ENCODE results near the gene TSPAN11. TPM values are rescaled to one million over a fixed set of nuclear protein-coding genes. Genes with fewer than 3 reads are reported as not detected.

The TSPAN11 gene
- total and polyA plus RNA-seq, 2 experiments from 2014 or later = 2.1 to 6.0 TPM

DNA sequence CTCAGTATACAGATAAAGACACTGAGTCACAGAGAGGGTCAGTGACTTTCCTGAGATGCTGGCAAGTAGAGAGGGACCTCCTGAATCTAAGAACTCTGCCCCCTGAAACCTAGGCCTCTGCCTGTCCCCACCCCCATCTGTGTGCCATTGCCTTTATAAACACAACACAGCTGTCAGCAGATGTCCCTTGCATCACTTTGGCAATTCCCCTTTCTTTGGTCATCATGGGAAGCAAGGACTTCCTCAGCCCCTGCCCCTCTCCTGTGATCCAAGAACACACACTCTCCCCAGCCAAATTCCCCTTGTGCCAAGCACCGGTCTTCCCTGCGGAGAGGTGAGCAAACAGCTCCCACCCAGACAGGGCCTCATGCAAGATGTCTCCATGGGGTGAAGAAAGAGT lies 8.3 kb downstream of the TSPAN11 start:
- Mint-ChIP-seq H3K4me1 (peaks cover 8% of the 10 kb centered on the region; the same call in 2 of the 3 replicates), H3K27me3 (ENCODE audit: insufficient read depth, low read depth, poor library complexity) (peaks cover 3% of the 10 kb centered on the region), H3K9me3 (peaks cover 11% of the 10 kb centered on the region; the same call in 2 of the 3 replicates), H3K36me3 (ENCODE audit: low read depth) (peaks cover 11% of the 10 kb centered on the region; the same call in 2 of the 3 replicates), H3K4me3 (no peak overlapping the region), H3K27ac (no peak overlapping the region)
- DNase-seq (ENCODE audit: low spot score) = no peak
- no peak for ATAC-seq
- Histone ChIP-seq H2AFZ (no peak overlapping the region), H3K4me1 (ENCODE audit: insufficient read depth) (no peaks in the 10 kb centered on the region), H4K20me1 (replicated peaks; ENCODE audit: insufficient read depth) (0 out of 2 replicates have a peak, but pooled peaks cover 7% of the 10 kb centered on the region), H3K27ac (ENCODE audit: low read depth) (no peak overlapping the region), H3F3A (replicated peaks; ENCODE audit: low read depth) (no peaks in the 10 kb centered on the region), H3K36me3 (ENCODE audit: insufficient read depth) (no peaks in the 10 kb centered on the region; the same call in 1 of the 2 replicates), H3K9me2 (ENCODE audit: insufficient read depth) (no peaks in the 10 kb centered on the region), H3K4me2 (no peak overlapping the region), H3K79me2 (replicated peaks; ENCODE audit: insufficient read depth) (no peaks in the 10 kb centered on the region), H3K27me3 (ENCODE audit: insufficient read depth) (no peaks in the 10 kb centered on the region), H3K4me3 (no peak overlapping the region)
- TF ChIP-seq, protein P1, sequence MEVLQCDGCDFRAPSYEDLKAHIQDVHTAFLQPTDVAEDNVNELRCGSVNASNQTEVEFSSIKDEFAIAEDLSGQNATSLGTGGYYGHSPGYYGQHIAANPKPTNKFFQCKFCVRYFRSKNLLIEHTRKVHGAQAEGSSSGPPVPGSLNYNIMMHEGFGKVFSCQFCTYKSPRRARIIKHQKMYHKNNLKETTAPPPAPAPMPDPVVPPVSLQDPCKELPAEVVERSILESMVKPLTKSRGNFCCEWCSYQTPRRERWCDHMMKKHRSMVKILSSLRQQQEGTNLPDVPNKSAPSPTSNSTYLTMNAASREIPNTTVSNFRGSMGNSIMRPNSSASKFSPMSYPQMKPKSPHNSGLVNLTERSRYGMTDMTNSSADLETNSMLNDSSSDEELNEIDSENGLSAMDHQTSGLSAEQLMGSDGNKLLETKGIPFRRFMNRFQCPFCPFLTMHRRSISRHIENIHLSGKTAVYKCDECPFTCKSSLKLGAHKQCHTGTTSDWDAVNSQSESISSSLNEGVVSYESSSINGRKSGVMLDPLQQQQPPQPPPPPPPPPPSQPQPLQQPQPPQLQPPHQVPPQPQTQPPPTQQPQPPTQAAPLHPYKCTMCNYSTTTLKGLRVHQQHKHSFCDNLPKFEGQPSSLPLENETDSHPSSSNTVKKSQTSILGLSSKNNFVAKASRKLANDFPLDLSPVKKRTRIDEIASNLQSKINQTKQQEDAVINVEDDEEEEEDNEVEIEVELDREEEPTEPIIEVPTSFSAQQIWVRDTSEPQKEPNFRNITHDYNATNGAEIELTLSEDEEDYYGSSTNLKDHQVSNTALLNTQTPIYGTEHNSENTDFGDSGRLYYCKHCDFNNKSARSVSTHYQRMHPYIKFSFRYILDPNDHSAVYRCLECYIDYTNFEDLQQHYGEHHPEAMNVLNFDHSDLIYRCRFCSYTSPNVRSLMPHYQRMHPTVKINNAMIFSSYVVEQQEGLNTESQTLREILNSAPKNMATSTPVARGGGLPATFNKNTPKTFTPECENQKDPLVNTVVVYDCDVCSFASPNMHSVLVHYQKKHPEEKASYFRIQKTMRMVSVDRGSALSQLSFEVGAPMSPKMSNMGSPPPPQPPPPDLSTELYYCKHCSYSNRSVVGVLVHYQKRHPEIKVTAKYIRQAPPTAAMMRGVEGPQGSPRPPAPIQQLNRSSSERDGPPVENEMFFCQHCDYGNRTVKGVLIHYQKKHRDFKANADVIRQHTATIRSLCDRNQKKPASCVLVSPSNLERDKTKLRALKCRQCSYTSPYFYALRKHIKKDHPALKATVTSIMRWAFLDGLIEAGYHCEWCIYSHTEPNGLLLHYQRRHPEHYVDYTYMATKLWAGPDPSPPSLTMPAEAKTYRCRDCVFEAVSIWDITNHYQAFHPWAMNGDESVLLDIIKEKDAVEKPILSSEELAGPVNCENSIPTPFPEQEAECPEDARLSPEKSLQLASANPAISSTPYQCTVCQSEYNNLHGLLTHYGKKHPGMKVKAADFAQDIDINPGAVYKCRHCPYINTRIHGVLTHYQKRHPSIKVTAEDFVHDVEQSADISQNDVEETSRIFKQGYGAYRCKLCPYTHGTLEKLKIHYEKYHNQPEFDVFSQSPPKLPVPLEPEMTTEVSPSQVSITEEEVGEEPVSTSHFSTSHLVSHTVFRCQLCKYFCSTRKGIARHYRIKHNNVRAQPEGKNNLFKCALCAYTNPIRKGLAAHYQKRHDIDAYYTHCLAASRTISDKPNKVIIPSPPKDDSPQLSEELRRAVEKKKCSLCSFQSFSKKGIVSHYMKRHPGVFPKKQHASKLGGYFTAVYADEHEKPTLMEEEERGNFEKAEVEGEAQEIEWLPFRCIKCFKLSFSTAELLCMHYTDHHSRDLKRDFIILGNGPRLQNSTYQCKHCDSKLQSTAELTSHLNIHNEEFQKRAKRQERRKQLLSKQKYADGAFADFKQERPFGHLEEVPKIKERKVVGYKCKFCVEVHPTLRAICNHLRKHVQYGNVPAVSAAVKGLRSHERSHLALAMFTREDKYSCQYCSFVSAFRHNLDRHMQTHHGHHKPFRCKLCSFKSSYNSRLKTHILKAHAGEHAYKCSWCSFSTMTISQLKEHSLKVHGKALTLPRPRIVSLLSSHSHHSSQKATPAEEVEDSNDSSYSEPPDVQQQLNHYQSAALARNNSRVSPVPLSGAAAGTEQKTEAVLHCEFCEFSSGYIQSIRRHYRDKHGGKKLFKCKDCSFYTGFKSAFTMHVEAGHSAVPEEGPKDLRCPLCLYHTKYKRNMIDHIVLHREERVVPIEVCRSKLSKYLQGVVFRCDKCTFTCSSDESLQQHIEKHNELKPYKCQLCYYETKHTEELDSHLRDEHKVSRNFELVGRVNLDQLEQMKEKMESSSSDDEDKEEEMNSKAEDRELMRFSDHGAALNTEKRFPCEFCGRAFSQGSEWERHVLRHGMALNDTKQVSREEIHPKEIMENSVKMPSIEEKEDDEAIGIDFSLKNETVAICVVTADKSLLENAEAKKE (CRISPR knock-in tag; IDR thresholded peaks at IDR 0.05) = no peak
- TF ChIP-seq EZH2 (IDR thresholded peaks at IDR 0.05; ENCODE audit: low read depth, unreplicated experiment) = no peak
- TF ChIP-seq, protein P2, sequence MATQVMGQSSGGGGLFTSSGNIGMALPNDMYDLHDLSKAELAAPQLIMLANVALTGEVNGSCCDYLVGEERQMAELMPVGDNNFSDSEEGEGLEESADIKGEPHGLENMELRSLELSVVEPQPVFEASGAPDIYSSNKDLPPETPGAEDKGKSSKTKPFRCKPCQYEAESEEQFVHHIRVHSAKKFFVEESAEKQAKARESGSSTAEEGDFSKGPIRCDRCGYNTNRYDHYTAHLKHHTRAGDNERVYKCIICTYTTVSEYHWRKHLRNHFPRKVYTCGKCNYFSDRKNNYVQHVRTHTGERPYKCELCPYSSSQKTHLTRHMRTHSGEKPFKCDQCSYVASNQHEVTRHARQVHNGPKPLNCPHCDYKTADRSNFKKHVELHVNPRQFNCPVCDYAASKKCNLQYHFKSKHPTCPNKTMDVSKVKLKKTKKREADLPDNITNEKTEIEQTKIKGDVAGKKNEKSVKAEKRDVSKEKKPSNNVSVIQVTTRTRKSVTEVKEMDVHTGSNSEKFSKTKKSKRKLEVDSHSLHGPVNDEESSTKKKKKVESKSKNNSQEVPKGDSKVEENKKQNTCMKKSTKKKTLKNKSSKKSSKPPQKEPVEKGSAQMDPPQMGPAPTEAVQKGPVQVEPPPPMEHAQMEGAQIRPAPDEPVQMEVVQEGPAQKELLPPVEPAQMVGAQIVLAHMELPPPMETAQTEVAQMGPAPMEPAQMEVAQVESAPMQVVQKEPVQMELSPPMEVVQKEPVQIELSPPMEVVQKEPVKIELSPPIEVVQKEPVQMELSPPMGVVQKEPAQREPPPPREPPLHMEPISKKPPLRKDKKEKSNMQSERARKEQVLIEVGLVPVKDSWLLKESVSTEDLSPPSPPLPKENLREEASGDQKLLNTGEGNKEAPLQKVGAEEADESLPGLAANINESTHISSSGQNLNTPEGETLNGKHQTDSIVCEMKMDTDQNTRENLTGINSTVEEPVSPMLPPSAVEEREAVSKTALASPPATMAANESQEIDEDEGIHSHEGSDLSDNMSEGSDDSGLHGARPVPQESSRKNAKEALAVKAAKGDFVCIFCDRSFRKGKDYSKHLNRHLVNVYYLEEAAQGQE (IDR thresholded peaks at IDR 0.05; ENCODE audit: unreplicated experiment) = no peak
- TF ChIP-seq, protein P3, sequence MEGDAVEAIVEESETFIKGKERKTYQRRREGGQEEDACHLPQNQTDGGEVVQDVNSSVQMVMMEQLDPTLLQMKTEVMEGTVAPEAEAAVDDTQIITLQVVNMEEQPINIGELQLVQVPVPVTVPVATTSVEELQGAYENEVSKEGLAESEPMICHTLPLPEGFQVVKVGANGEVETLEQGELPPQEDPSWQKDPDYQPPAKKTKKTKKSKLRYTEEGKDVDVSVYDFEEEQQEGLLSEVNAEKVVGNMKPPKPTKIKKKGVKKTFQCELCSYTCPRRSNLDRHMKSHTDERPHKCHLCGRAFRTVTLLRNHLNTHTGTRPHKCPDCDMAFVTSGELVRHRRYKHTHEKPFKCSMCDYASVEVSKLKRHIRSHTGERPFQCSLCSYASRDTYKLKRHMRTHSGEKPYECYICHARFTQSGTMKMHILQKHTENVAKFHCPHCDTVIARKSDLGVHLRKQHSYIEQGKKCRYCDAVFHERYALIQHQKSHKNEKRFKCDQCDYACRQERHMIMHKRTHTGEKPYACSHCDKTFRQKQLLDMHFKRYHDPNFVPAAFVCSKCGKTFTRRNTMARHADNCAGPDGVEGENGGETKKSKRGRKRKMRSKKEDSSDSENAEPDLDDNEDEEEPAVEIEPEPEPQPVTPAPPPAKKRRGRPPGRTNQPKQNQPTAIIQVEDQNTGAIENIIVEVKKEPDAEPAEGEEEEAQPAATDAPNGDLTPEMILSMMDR (conservative IDR thresholded peaks at IDR 0.05; ENCODE audit: low read depth in 2 of 2) = no peak

Measured in GM23338 (cell line).